VCaP (cell line): ENCODE data around the gene MGP.

Experiments
- H3K27ac ChIP-seq: fragments of 450-650 bp; 2 replicates; pipeline ENCODE4 v1.5.1; 2017
- TF ChIP-seq, protein P1 (sequence below): fragments of 450-650 bp; conservative IDR thresholded peaks from 2 replicates; pipeline ENCODE4 v1.5.1; 2017; ENCODE audit warnings: mild to moderate bottlenecking, moderate library complexity

MGP gene

DNA sequence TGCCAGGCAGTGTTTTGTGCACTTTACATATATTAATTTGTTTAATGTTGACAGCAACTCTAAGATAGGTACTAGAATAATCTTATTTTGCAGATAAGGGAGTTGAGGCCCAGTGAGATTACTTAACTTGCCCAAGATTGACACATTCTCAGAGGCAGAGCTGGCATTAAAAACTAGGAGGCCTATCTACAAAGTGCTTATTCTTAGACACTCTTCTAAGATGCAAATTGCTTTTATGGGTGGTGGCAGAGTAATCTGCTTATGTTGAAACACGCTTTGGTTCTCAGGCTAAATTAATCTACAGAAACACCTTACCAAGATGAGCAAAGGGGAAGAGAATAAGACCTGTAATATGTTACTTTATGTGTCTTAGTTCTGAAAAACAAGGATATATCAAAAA lies 7.2 kb downstream of the MGP start:
- H3K27ac ChIP-seq = no peak overlapping the region
- TF ChIP-seq, protein P1, sequence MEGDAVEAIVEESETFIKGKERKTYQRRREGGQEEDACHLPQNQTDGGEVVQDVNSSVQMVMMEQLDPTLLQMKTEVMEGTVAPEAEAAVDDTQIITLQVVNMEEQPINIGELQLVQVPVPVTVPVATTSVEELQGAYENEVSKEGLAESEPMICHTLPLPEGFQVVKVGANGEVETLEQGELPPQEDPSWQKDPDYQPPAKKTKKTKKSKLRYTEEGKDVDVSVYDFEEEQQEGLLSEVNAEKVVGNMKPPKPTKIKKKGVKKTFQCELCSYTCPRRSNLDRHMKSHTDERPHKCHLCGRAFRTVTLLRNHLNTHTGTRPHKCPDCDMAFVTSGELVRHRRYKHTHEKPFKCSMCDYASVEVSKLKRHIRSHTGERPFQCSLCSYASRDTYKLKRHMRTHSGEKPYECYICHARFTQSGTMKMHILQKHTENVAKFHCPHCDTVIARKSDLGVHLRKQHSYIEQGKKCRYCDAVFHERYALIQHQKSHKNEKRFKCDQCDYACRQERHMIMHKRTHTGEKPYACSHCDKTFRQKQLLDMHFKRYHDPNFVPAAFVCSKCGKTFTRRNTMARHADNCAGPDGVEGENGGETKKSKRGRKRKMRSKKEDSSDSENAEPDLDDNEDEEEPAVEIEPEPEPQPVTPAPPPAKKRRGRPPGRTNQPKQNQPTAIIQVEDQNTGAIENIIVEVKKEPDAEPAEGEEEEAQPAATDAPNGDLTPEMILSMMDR = no peak

DNA sequence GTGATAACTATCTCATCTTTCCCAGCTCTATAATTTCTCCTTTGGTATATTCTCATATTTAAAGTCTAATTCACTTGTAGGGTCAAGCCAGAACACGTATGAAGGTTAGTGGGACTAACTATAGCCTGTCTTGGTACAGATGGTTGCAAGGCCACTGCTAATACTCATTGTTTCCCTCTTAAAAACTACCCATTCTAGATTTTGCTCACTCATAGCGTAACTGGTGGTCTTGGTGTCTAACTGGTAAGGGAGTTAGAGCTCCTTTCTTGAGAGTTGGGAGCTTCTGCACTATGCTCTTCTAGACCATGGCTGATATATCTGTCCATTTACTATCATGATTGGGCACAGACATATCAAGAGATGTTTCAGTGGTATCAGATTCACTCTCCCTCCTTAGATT lies 8.8 kb downstream of the MGP start:
- H3K27ac ChIP-seq = no peak overlapping the region
- TF ChIP-seq, protein P1 = no peak

DNA sequence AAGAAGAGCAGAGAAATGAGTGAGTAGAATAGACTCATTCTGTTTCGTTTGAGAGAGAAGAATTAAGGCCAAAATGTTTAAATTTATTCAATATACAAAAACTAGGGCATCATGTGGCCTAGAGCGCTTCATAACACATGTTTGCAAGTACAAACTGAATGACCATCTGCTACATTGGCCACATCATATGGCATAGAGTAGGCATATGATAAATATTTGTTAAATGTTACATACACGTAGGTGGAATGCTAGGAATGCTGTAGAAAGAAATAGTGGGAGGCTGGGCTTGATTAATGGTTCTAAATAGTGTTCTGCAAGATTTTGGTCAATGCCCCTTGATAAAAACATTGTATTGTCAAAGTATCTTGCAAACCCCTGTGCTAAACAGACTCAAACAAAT lies 10.8 kb downstream of the MGP start:
- TF ChIP-seq, protein P1 = no peak

DNA sequence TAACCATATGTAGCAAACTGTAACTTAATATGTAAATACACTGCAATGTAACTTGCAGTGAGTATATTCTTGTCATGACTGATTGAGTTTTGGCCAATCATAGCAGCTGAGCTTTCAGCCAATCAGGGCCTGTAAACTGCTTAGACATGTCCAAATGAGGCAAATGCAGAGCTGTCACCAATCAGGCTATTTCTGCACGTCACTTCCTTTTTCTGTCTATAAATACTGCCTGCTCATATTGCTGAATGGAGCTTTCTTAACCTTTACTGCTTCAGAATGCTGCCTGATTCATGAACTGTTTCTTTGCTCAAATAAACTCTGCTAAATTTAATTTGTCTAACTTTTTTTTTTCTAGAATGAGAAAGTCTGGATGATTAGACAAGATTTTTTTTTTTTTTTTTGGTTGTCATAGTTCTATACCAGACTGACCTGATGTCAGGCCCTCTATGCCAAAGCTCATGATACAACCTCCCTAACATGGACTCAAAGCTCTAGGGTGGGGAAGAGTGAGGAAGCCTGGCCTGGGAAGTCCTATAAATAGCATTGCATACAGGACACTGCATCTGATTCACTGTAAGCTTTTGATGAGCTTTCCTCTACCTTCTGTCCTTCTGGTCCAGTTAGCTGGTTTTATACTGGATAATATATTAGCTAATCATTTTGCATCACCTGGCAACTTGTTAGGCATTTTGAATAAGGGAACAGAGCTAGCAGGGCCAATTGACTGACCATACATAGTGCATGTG lies 12.0 kb downstream of the MGP start:
- no peak overlapping the region for H3K27ac ChIP-seq
- TF ChIP-seq, protein P1 = no peak

More for the DNA sequence above, 10.8 kb downstream of the MGP start:
- H3K27ac ChIP-seq = no peak overlapping the region

DNA sequence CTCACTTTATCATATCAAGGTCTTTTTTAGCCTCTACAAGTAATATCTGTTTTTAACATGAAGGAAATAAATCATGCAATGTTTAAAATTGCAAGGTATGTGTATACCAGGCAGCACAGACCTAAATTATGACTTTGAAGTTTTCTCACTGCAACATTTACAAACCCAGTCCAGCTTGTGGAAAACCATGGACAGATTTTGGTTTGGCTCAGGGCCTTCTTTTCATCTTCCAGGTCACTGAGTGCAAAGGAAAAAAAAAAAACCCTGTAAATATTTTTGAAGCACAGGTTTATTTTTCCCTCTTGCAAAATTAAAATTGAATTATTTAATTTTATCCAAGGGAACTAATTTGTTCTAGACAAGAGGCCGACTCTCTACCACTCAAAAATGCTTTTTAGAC lies 13.8 kb downstream of the MGP start:
- no peak overlapping the region for H3K27ac ChIP-seq
- TF ChIP-seq, protein P1 = no peak

DNA sequence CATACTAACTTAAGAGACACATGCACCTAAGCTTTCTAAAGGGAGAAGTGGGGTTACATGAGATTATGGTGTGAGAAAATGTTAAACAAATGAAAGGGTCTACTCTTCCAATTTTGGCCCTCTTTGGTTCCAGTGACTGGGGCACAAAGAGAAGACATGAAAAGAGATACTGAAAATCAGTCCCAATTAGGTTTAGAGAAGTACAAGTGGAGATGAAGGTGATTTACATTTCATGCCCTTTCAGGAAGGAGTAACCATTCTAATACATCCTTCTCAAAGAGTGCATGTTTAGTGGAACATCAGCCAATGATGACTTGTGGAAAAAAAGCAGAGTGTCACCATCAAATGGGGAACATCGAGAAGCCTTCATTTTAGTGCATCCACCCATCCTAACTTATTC lies 14.4 kb downstream of the MGP start:
- no peak overlapping the region for H3K27ac ChIP-seq
- TF ChIP-seq, protein P1 = no peak

DNA sequence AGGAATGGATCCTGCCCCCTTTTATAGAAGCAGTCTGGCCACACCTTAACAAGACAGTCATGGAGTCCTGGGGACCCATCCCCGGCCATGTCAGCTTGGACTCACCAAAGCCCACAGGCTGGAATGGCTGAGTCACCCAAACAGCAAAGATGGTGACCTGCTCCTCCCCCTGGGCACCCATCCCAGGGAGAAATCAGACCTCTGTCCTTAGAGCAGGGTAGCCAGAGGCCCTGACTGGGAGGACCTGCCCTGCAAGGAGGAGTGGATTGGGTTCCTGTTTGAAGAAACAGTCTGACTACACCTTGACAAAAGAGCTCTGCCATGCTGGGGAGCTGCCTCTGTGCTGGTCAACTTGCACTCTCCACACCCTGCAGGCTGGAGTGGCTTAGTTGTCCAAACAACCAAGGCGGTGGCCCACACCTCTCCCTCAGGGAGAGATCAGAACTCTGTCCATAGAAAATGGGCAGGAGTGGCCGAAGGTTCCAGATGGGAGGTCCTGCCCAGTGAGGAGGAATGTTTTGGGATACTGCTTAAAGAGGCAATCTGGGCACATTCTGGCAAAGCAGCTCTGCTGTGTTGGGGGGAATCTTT lies 16.6 kb downstream of the MGP start:
- TF ChIP-seq, protein P1 = no peak
- H3K27ac ChIP-seq = no peak overlapping the region
